Panc1 (cell line): Measurements from ENCODE around the gene BATF3. TPM values are rescaled to one million over a fixed set of nuclear protein-coding genes. Genes with fewer than 3 reads are reported as not detected.

ENCODE experiments used
- ATAC-seq: fragments of 200-7000 bp; cut with Tn5 transposase; 2 replicates; pipeline ENCODE4 v1.9.1; 2020; ENCODE audit warnings: mild to moderate bottlenecking, moderate library complexity
- BruUV-seq: library from RNA; stranded (reverse); fragments of 400-500 nt; replicated peaks from 2 replicates; lab custom pipeline; 2021; lab: Mats Ljungman, UMichigan
- CTCF ChIA-PET: fragments of 300-600 bp; sonication (Branson Sonifier 250); formaldehyde crosslinking; loops from one replicate; lab custom pipeline; 2022; ENCODE audit warnings: antibody characterized with exemption; lab: Charles Lee
- POLR2A ChIA-PET: fragments of 300-600 bp; sonication (Branson Sonifier 250); formaldehyde crosslinking; loops from one replicate; lab custom pipeline; 2022; ENCODE audit warnings: antibody characterized with exemption; lab: Charles Lee
- DNase-seq: peaks from one replicate; pipeline ENCODE4 v3.0.0-alpha.2; 2010; ENCODE audit warnings: low read depth, low spot score
- H3K27ac ChIP-seq: 2 replicates; pipeline ENCODE4 v1.5.1; 2011; ENCODE audit warnings: mild to moderate bottlenecking, low read length, inconsistent platforms
- H3K27me3 ChIP-seq: fragments of 200-500 bp; sonication (Bioruptor generic); 2 replicates; pipeline ENCODE4 v1.6.0; 2014; ENCODE audit warnings: low read length, inconsistent platforms; ENCODE audit not compliant: control insufficient read depth, insufficient read depth
- H3K36me3 ChIP-seq: fragments of 200-500 bp; sonication (Bioruptor generic); 2 replicates; pipeline ENCODE4 v1.5.1; 2014; ENCODE audit warnings: inconsistent platforms, mild to moderate bottlenecking, low read length, moderate library complexity; ENCODE audit not compliant: control insufficient read depth, insufficient read depth
- H3K4me1 ChIP-seq: 2 replicates; pipeline ENCODE4 v1.5.1; 2011; ENCODE audit warnings: inconsistent platforms, mild to moderate bottlenecking, low read length, moderate library complexity; ENCODE audit not compliant: control insufficient read depth, insufficient read depth
- H3K4me3 ChIP-seq, 2 experiments: 2 replicates each; pipeline ENCODE4 v1.5.1; 2011 to 2012; ENCODE audit warnings: low read depth in 2 of 2, low read length in 2 of 2, mild to moderate bottlenecking in 2 of 2, inconsistent platforms in 1 of 2, moderate library complexity in 1 of 2
- H3K9me3 ChIP-seq: fragments of 200-500 bp; sonication (Bioruptor generic); 2 replicates; pipeline ENCODE4 v1.5.1; 2014; ENCODE audit warnings: low read depth, mild to moderate bottlenecking, inconsistent platforms, low read length, moderate library complexity; ENCODE audit not compliant: control insufficient read depth, insufficient read depth
- CTCF ChIP-seq: fragments of 450-650 bp; IDR thresholded peaks from 2 replicates; pipeline ENCODE4 v1.5.1; 2017; ENCODE audit warnings: mild to moderate bottlenecking
- POLR2AphosphoS5 ChIP-seq: IDR thresholded peaks from 2 replicates; pipeline ENCODE4 v1.6.1; 2012; ENCODE audit warnings: mild to moderate bottlenecking, low read depth, low read length, moderate library complexity
- REST ChIP-seq, 2 experiments: IDR thresholded peaks; 2 replicates each; pipeline ENCODE4 v1.6.1; 2011 to 2012; ENCODE audit warnings: low read depth in 2 of 2, control low read depth in 1 of 2, low read length in 1 of 2, mild to moderate bottlenecking in 1 of 2, moderate library complexity in 1 of 2; ENCODE audit not compliant: insufficient read depth in 1 of 2
- SIN3A ChIP-seq: IDR thresholded peaks from 2 replicates; pipeline ENCODE4 v1.6.1; 2012; ENCODE audit warnings: low read depth, mild to moderate bottlenecking, low read length, moderate library complexity, borderline replicate concordance; ENCODE audit not compliant: insufficient read depth
- TCF7L2 ChIP-seq: IDR thresholded peaks from 2 replicates; pipeline ENCODE4 v1.6.1; 2011; ENCODE audit warnings: mild to moderate bottlenecking, low read depth, low read length, inconsistent platforms
- in situ Hi-C: cut with HindIII; loops from 2 replicates; pipeline ENCODE4 v1.10.0; 2016; ENCODE audit warnings: low sequenced_read_pairs, low pct_unique_long_range_greater_than_20kb
- intact Hi-C: fragments of 100-400 bp; cut with micrococcal nuclease; formaldehyde crosslinking; loops from one replicate; pipeline ENCODE4 v1.10.0; 2022; ENCODE audit not compliant: unreplicated experiment
- total RNA-seq: library from RNA; stranded (reverse); gene quantifications from one replicate; pipeline ENCODE4 v1.2.1, GENCODE V29; 2021; ENCODE audit not compliant: unreplicated experiment

The BATF3 gene
- total RNA-seq, 1 experiment from 2014 or later, result 2.4 TPM

- H3K4me3 ChIP-seq, result peak overlapping the region in 1 of 2 experiments; percentile 2; a peak in 1 of 4 replicates
- no peaks in the 10 kb centered on the region for H3K36me3 ChIP-seq
- DNase-seq, result no peak
- H3K4me1 ChIP-seq, result no peaks in the 10 kb centered on the region
- TF ChIP-seq SIN3A (no peak), POLR2AphosphoS5 (no peak), TCF7L2 (no peak), REST (IDR thresholded peaks at IDR 0.05; ENCODE audit: insufficient read depth in 1 of 2, low read depth in 2 of 2, low read length in 1 of 2) (no peak), CTCF (no peak)
- H3K27me3 ChIP-seq, result no peaks in the 10 kb centered on the region
- H3K9me3 ChIP-seq, result no peaks in the 10 kb centered on the region
- in situ Hi-C loops (no loop called here), intact Hi-C loops (no loop called here)
- ChIA-PET POLR2A (no interaction called here), CTCF (interaction anchor here (0.7 kb wide), 1 partner anchor 195 kb away, joined by 4 read pairs; no protein-coding TSS in a partner anchor)
- H3K27ac ChIP-seq, result no peak overlapping the region
- no TSS peak for BruUV-seq
- ATAC-seq, result 0 out of 2 replicates have a peak, but pooled peaks have one; percentile 9
These were observed 28.2 kb downstream of the BATF3 start for GRCh38 chr1:212671342-212672031.

- no peak for DNase-seq
- ChIA-PET POLR2A (no interaction called here), CTCF (no interaction called here)
- H3K9me3 ChIP-seq, result no peaks in the 10 kb centered on the region
- H3K36me3 ChIP-seq, result no peaks in the 10 kb centered on the region
- H3K27ac ChIP-seq, result no peak overlapping the region
- no TSS peak for BruUV-seq
- ATAC-seq, result no peak
- intact Hi-C loops, result no loop called here
- no peaks in the 10 kb centered on the region for H3K4me1 ChIP-seq
- TF ChIP-seq TCF7L2 (no peak), REST (IDR thresholded peaks at IDR 0.05; ENCODE audit: insufficient read depth in 1 of 2, low read depth in 2 of 2, low read length in 1 of 2) (no peak), CTCF (no peak), SIN3A (no peak), POLR2AphosphoS5 (no peak)
- no peak overlapping the region; a peak in 1 of 4 replicates for H3K4me3 ChIP-seq
- in situ Hi-C loops, result no loop called here
- no peaks in the 10 kb centered on the region for H3K27me3 ChIP-seq
These were observed 28.8 kb downstream of the BATF3 start for GRCh38 chr1:212670882-212671281.
